GM19395 (cell line): Measurements from ENCODE around the gene PCYOX1L.
"Not testable (repeated sequence)": the region's sequence is repeated elsewhere in the genome, so short reads cannot be mapped to it uniquely, and the experiment has no call there.

Source experiments
- ATAC-seq: cut with Tn5 transposase; IDR thresholded peaks from one replicate; pipeline ENCODE4 v1.9.1; 2021; ENCODE audit warnings: mild to moderate bottlenecking, moderate library complexity; ENCODE audit not compliant: unreplicated experiment

Gene PCYOX1L

GRCh38 chr5:149383399-149383798, 25.6 kb downstream of the PCYOX1L start:
- ATAC-seq = no peak

DNA sequence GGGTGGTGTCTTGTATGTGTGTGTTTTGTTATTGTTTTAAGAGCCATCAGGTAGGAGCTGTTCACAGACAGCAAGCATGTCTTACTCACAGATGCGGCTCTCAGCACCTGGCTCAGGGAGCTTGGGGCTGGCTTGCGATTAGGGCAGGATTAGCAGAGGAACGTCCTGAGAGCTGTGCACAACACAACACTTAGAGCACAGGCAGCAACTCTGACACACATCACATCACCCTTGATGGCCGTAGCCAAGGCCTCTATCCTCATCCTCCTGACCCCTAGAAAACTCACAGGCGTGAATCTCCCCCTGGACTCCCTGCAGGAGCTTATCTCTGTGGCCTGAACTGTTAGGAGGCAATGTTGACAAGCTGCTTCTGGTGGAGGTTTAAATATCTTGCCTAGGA, 28.3 kb downstream of the PCYOX1L start:
- ATAC-seq = no peak

GRCh38 chr5:149387081-149387631, 29.3 kb downstream of the PCYOX1L start:
- ATAC-seq = no peak

DNA sequence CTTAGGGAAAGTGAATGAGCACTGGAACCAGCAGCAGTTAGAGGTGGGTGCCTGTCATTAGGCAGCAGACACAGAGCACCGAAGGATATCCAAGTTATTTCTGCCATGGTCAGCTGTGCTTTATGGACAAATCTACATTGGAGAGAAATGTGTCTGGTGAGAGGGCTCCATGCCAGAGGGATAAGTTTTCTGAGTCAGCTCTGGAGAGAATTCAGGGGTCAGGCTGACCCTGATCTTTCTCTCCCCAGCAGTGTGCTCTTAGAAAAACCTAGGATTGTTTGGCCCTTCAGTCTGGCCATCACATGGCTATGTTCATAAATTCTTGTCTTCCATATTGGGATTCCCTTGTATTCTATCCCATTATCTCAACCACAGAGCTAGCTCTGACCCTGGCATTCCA, 30.1 kb downstream of the PCYOX1L start:
- ATAC-seq = no peak

GRCh38 chr5:149388498-149389190, 30.8 kb downstream of the PCYOX1L start:
- no peak for ATAC-seq

- ATAC-seq = no peak
Measured at GRCh38 chr5:149389552-149390495, 32.0 kb downstream of the PCYOX1L start.

DNA sequence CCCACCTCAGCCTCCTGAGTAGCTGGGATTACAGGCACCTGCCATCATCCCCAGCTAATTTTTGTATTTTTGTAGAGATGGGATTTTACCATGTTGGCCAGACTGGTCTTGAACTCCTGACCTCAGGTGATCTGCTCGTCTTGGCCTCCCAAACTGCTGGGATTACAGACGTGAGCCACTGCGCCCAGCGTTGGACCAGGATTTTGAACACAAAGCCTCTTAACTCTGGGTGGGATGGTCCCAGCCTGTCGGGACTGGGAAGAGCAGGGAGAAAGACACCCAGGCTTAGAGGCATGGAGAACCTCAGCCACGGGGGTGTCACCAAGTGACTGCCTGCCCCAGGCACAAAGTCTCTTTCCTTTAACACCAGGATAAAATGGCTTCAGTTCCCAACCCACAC, 33.2 kb downstream of the PCYOX1L start:
- not testable (repeated sequence) for ATAC-seq

GRCh38 chr5:149391524-149391923, 33.7 kb downstream of the PCYOX1L start:
- no peak for ATAC-seq

DNA sequence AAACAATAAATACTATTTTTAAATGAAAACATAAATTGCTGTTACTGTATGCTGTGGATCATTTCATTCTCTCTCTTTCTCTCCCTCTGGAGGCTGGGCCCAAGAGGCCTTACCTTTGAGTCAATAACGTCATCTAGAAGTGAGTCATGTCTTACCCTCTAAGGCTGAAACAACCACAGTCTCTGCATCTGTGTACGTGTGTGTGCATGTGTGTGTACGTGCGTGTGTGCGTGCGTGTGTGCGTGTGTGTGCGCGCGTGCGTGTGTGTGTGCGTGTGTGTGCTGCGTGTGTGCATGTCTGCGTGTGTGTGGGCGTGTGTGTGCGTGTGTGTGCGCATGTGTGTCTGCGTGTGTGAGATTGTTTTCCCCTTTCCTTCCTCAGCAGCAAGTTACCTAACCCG, 34.9 kb downstream of the PCYOX1L start:
- ATAC-seq = no peak

GRCh38 chr5:149394996-149395395, 37.1 kb downstream of the PCYOX1L start:
- not testable (repeated sequence) for ATAC-seq

DNA sequence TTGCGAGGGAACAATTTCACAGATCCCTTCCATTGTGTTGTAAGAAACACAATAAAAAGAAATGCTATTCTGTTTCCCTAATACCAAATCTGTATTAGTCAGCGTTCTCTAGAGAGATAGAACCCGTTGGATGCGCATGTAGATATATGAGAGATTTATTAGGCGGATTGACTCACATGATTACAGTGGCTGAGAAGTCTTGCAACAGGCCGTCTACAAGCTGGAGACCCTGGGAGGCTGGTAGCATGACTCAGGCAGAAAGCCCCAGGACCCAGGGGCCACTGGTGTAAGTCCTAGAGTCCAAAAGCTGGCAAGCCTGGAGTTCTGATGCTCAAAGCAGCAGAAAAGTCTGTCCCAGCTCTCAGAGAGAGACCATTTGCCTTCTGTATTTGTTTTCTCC, 39.7 kb downstream of the PCYOX1L start:
- ATAC-seq = no peak

GRCh38 chr5:149398747-149399266, 41.0 kb downstream of the PCYOX1L start:
- ATAC-seq = not testable (repeated sequence)

GRCh38 chr5:149399775-149400174, 41.9 kb downstream of the PCYOX1L start:
- ATAC-seq = no peak

GRCh38 chr5:149400304-149400703, 42.5 kb downstream of the PCYOX1L start:
- ATAC-seq = no peak

GRCh38 chr5:149401051-149401450, 43.2 kb downstream of the PCYOX1L start:
- no peak for ATAC-seq

DNA sequence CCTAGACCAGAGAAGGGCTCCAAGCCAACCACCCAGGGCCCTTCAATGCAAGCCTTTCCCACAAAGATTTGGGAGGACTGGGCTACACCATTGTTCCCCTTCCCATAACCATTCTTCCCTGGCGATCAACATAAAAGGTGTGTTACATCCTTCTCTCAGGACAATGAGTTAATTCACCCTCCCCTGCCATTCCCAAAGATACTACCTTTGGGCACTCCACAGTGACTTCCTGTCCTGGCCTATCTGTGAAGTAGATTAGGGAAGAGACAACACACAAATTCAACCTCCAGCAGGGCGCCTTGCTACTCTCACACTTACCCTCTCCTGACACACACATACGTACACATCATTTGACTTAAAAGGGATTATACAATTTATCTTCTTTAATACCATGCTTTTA, 44.4 kb downstream of the PCYOX1L start:
- no peak for ATAC-seq

- no peak for ATAC-seq
Measured at GRCh38 chr5:149403923-149404745, 46.3 kb downstream of the PCYOX1L start.

DNA sequence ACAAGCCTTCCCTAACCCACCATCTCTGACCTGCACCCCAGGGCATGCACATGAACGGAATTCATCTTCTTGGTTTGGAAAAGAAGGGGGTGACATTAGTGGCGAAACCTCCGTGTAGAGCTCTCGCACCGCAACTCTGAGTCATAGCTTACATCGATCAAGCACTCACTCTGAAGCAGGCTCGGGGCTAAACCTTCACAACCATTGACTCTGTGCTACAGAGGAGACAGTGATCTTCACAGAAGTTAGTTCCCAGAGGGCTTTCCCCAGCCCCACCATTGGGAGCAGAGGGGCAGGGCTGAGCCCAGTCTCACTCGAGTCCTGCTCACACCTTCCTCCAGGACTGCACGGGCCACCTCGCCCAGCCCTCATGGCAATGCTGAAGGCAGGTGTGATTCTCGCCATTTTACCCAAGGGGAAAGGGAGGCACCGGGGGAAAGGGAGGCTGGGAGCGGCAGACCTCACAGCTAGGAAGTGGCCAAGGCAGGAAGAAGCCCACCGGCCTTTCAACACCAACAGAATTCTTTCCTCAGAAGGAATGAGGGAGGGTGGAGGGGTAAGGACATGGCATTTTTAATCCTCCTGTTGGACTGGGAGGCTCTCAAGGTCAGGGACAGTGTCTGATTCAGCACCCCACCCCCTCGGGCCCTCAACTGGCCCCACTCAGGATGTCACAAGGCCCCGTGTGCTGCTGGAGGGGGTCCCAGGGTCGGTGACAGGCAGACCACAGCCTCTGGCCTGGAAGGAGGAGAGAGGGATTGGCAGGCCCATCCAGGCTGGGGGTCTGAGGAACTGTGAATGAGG, 47.1 kb downstream of the PCYOX1L start:
- ATAC-seq = no peak

DNA sequence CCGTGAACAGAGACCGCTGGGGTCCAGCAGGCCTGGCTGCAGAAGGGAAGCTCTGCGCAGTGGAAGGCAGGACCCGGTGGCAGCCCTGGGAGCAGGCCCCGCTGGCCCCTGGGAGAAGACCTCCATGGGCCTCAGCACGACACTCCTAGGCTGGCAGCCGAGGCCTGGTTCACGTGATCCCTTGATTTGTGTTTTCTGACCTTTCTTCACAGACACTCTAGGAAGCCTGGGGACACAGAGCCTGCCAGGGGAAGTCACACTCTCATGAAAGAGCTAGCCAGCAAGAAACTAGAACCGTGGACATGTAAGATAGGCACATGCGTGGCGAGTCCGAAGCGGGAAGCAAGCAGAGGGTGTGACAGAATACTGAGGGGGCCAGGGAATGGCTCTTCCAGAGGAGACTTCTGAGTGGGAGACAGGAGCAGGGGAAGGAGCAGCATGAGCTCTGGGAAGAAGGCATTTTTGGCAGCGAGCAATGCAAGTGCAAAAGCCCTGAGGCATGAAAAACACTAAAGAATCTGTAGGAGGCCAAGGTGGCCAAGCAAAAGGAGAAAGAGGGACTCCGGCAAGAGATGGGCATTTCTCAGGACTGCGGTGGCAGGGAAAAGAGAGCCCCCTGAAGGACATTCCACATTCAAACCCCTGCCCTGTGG, 47.8 kb downstream of the PCYOX1L start:
- no peak for ATAC-seq
